Raji (cell line): ENCODE measurements around the gene PACRG.

Source experiments
- POLR2A ChIP-seq: IDR thresholded peaks from 2 replicates; pipeline ENCODE4 v1.6.1; 2011; ENCODE audit warnings: low read depth, low read length, control low read depth; ENCODE audit not compliant: insufficient read depth

The PACRG gene

DNA sequence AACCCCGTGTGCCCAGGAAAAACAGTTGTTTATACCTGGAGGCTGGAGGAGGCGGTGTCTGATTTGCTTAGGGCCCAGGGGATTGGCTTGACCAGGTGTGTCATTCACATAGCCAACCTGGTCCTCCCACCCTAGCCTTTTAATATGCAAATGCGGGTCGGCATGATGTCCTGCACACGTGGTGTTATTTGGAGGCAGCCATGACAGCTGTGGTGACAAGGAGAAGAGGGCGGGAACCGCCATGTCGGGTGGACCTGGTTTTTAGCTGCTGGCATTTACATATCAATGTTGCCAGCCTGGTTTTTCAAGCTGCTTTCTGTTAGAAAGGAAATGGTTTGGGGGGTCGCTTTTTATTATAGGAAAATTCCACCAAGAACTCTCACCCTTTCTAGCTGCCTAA lies 395.3 kb downstream of the PACRG start:
- no peak for TF ChIP-seq POLR2A

DNA sequence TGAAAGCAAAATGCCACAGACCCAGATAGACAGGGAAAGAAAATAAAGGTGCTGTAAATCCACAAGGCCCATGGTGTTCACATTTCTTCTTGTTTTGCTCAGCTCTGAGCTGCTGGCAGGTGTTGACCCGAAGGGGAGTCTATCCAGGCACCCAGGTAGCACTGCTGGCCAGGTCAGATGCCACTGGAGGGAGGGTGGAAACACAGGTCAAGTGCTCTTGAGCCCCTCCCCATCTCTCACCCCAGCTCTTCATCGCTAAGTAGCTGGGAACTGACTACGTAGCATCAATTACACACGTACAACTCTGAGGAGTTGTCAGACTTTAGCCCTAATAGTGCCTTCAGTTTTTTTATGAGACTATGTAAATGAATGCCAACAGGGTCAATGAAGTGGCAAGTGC lies 399.0 kb downstream of the PACRG start:
- TF ChIP-seq POLR2A: no peak

DNA sequence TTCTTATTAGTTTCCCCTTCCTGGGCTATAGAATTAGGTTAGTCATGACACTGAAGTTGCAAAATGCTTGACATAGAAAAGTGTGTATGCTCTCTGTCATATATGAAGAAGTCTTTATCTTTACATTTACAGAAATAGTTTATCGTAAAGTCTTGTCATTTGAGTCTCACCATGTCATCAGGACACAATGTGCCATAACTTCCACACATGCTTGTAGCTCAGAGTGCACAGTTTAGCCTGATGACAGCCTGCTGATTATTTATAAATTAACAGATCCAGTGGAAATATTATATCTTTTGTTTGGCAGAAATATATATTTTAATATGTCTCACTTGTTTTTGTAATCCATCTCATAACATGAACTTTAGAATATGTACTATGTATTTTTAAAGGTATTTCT lies 399.8 kb downstream of the PACRG start:
- TF ChIP-seq POLR2A: no peak

DNA sequence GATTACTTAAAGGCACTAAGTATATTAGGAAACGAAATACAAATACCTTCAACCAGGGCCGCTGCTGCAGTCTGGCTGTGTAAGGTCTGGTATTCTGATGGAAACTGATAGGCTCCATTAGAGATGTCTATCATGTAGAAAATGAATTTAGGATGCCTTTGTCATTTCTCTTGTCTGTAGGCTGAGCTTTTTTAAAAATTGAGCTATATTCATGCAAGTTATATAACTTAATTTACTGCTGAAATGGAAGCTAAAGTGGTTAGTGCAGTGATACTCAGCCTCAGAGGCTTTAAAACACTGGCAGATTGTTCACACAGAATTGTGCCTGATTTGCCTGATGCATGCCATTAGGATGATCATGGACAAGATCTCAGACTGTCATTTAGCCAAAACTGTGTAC lies 400.6 kb downstream of the PACRG start:
- no peak for TF ChIP-seq POLR2A

DNA sequence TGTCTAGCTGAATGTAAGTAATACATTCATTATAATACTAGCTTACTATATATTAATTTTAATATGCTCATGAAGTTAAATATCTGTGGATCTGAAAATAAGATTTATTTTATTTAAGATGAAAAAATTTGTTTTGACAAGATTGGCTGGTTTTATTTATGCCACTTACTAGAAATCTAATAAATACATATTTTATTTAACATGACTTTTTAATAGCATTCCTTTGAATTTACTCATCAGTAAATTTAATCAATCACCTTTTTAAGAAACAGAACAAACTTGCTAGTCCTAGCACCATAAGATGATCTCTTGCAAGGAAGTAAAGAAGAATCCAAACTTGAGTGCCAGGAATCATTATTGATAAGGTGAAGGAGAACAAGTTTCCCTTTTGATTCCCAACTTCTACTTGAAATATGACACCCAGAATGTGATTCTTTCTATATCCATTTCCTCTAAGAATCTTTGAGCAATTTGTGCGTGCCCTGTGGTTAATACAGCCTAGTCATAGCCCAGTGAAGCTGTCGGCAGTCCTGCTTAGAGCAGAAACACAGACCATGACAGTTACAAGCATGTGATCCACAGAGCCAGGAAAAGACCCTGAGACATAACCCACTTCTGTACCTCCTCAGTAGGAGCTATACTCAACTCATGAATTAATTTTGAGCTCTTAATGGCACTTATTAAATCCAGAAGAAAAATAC lies 404.4 kb downstream of the PACRG start:
- TF ChIP-seq POLR2A: no peak

DNA sequence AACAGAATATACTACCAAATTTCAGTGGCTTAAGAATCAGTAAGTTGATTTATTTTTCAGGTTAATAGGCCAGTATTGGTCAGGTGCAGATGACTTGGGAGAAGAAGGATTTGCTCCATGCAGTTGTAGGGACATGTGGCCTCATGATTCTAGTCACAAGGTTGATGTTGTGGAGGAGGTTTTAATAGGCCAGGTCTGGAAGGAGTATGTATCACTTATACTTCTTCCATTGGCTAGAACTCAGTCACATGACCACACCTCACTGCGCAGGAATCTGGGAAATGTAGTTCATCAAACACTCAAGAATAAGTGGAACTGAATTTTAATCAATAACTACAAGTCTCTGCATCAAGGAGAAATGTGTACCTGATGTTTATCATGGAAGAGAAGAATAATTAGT lies 405.2 kb downstream of the PACRG start:
- TF ChIP-seq POLR2A: no peak

DNA sequence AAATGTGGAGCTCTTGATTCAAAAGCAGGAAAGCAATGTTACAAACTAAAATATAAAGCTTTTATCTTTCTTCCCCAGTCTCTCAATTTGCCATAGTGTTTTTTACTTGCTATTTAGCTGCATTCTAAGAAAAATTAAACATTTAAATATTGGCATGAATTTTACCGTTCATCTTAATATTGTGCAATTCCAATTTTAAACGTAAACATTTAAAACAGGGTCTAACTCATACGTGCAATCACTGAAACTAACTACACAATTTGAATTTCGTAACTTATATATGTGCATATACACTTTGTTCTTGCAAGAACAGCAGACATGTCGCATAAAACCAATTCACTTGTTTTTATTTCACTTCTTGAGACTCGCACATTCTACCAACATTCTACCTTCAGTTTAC lies 405.9 kb downstream of the PACRG start:
- no peak for TF ChIP-seq POLR2A

DNA sequence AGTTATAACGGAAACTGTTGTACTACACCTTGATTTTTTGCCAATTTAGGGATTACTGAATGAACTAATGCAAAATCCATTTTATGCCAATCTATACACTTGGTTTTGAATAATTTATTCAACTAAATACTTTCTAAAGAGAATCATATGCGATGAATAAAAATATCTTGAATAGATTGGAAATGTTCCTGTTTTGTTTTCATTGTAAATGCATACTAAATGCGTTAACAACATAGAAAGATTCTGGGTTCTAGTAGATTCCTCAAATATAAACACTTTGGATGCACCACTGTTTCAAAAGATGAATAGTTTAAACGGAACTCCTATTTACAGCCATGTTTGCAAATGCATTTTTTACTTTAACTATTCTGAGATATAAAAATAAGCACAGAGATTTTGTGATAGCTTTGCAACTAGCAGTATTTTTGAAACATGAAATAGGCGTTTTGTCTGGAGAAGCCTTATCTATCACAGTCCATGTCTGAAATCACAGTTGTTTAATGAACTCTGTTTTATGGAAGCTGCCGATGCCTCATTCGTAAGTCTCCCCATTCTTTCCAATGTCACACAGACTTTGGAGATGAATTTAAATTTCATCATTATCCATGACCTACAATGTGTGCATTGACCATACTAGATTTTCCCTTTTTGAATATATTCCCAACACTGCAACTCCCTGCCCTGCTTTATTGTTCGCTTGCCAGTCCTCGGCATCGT lies 409.1 kb downstream of the PACRG start:
- TF ChIP-seq POLR2A: no peak

DNA sequence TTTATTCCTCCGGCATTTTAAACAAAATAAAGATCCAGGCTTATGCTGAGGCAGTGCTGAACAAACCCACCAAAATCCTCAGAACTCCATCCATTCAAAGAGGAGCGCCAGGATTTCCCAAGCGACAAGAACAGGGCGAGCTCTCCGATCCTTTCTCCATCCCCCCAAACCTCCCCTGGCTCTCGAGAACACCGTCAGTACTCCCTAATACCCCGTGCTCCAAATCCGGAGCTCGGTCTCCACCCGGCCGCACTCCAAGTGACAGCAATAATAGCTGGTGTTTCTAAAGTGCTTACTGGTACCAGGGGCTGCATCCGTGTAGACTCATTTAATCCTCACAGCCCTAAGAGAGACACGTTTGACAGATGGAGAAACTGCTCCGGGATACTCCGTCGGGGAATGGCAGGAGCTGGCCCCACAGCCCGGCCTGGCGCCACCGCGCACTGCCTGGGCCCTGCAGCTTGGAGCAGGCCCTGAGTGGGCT lies 409.7 kb downstream of the PACRG start:
- TF ChIP-seq POLR2A: no peak

DNA sequence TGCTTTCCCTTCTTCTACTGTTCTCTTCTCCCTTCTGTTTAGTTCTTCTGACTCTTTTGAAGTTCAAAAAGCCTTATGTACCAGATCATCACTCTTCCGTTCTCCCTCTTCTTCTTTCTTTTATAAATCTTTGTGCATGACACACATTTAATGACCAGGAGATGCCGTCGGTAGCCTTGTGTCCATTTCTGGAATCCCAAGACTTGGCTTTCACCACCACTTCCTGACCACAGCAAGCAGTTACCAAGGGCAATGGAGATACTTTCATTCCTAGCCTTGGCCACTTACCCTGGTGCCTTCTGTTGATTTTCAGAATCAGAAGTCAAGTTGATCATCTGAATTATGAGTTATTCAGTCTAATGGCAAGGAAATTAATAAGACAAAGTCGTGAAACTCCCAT lies 418.3 kb downstream of the PACRG start:
- no peak for TF ChIP-seq POLR2A

DNA sequence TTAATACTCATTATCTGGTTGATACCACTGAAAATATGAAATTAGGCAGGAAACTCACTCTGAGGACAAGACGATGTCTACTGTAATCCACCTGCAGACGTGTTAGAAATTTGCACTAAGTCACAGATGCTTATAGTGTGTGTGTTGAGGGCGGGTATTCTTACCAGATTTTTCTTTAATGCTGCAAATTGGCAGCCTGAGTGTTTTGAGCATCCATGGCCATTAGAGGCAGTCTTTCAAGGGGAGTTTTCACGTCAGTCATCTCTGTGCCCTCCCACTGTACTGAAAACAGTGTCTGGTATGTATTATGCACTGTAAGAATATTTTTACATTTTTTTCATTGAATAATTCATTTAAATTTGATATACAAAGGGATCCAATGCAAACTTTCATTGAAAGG lies 420.2 kb downstream of the PACRG start:
- no peak for TF ChIP-seq POLR2A

DNA sequence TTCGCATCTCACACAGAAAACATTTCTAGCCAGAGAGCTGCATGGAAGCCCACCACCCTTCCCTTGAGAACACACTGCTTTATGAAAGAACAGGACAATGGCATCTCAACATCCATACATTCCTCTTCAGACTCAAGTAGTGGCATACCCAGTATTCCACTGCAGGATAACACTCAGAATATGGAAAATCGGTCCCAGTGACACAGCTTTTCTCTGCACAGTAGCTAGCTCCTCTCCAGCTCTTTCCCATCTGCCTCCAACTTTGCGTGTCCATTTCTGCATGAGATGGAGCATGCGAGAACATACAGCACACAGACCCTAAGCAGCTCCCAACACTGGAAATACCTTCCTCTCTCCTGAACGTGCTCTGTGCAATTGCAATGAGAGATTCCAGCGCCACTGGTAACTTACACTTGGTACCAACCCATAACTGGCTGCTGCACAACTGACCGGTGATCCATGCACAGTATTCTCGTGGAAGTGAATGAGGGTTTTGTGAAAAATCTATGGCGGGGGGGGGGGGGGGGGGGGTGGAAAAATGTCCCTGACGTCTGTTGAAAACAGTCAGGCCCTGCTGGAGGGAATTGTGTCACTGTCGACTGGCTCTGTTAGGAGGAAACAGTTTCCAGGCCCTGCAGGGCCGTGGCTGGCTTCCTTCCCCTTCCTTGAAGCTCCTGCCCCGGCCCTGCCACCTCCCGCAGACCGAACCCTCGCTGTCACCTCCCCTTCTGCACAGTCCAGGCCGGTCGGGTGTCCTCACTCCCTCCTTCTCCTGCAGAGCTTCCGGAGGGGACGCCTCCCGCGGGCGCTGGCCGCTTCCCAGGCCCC lies 420.9 kb downstream of the PACRG start:
- TF ChIP-seq POLR2A: no peak

DNA sequence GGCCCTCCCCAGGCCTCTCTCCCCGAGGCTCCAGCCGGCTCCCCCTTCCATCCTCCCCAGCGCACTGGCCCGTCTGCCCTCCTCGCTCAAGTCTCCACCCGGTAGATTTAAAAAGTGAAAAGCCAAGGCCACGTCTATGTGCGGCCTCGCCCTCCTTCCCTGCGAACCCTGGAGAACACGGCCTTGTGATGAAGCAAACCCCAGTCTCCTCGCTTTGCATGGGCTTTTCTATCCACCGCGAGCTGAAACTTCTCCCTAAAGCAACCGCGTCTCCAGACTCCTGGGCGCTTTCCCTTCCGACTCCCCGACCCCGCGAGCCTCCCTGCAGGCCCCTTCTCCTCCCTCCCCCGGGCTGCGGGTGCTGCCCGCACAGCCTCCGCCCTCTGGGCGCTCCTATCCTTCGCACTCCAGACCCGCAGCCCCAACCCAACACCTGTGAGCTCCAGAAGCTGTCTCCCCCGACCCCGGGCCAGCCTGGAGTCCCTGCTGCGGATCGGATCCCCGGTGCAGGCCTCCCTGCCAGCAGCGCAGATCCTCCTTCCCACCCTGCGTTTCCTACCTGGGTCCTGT lies 421.6 kb downstream of the PACRG start:
- TF ChIP-seq POLR2A: no peak

DNA sequence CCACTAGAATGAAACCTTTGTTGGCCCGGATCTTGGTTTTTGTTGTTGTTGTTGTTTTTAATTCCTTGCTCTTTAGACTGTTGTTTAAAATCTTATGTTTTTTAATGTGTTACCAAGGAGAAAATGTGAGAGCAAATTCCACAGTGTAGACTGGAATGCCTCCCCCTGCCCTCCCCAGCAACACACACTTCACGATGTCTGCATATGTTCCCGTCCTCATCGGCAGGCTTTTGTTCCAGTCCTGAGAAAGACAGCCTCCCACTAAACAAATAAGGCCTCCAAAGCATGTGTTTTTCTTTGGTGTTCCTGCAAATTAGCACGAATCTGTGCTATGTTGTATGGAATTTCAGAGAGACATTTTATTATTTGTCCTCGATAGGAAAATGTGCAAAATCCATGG lies 423.4 kb downstream of the PACRG start:
- TF ChIP-seq POLR2A: no peak

DNA sequence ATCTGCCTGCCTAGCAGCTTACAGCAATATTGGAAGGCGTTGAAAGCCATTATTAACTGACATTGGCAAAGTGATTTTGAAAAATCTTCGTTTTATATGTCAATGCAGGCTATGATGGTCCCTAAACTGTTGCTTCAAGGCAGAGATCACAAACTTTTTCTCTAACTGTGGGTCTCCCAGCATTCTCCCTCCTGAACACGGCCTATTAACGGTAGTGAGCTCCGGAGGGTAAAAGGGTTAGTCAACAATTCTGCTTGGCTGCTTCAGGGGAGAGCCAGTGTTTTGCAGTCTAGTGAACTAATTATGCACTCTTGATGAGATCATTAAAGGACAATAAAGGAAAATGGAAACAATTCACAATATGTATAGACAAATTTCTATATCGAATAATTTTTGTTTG lies 424.9 kb downstream of the PACRG start:
- TF ChIP-seq POLR2A: no peak
